Testis (tissue), 2 donors: ENCODE measurements around the gene CLCN4.

ENCODE experiments used
- POLR2A ChIP-seq: fragments of 450-650 bp; IDR thresholded peaks from one replicate; pipeline ENCODE4 v1.6.1; 2017; ENCODE audit warnings: antibody characterized with exemption, mild to moderate bottlenecking, moderate library complexity
- TF ChIP-seq, protein P1 (sequence below), 3 experiments: fragments of 450-650 bp in 2 of 3; fragments of 200-600 bp in 1 of 3; sonication (generic) in 1 of 3; IDR thresholded peaks; one replicate each; pipeline ENCODE4 v1.5.1; 2016 to 2019; ENCODE audit warnings: antibody characterized with exemption in 3 of 3, mild to moderate bottlenecking in 2 of 3, moderate library complexity in 1 of 3

DNA sequence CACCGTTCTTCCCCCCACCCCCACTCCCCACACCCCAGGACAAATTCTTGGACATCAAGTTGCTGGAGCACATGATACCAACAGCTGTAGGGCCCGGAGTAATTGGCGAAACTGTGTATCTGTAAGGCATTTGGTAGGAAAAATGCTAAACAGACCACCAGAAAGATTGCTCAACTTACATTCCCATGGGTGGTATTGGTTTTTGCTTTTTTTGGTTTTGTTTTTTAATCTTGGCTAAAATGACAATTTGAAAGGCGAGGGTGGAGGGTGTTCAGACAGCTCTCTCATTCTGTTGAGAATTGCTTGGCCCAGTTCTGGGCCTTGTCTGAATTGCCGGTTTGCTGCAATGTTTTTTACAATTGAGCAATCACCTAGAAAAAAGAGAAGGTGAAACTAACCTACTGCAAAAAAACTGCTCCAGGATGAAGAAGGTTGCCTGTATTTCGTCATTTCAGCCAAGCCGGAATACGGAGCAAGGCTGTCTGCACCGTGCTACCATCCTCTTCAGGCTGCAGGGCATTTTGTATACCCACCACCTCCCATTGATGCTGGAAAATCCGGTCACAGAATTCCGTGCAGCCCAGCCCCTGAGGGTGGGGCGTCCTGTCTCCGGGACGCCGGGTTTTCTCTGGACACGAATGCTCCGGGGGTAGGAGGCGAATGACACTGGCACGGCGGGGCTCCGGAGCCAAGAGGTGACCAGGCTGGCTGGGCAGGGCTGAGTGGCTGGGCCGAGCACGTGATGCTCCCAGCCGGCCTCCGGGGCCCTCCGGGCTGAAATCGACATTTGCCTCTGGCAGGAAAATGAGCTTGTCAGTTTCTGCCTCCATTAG lies at the start of gene CLCN4:
- TF ChIP-seq, protein P1, sequence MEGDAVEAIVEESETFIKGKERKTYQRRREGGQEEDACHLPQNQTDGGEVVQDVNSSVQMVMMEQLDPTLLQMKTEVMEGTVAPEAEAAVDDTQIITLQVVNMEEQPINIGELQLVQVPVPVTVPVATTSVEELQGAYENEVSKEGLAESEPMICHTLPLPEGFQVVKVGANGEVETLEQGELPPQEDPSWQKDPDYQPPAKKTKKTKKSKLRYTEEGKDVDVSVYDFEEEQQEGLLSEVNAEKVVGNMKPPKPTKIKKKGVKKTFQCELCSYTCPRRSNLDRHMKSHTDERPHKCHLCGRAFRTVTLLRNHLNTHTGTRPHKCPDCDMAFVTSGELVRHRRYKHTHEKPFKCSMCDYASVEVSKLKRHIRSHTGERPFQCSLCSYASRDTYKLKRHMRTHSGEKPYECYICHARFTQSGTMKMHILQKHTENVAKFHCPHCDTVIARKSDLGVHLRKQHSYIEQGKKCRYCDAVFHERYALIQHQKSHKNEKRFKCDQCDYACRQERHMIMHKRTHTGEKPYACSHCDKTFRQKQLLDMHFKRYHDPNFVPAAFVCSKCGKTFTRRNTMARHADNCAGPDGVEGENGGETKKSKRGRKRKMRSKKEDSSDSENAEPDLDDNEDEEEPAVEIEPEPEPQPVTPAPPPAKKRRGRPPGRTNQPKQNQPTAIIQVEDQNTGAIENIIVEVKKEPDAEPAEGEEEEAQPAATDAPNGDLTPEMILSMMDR (IDR thresholded peaks at IDR 0.05), result no peak
- TF ChIP-seq POLR2A, result no peak
